BE2C (cell line): Measurements from ENCODE around the gene GNAQ.

Source experiments
- DNase-seq: peaks from one replicate; pipeline ENCODE4 v3.0.0-alpha.2; 2020
- H3K27me3 ChIP-seq: fragments of 250-450 bp; sonication (Bioruptor Pico); 2 replicates; pipeline ENCODE4 v1.5.1; 2020; ENCODE audit warnings: mild to moderate bottlenecking
- H3K36me3 ChIP-seq: fragments of 250-450 bp; sonication (Bioruptor Pico); 2 replicates; pipeline ENCODE4 v1.5.1; 2020; ENCODE audit warnings: mild to moderate bottlenecking
- H3K4me1 ChIP-seq: fragments of 250-450 bp; sonication (Bioruptor Pico); 2 replicates; pipeline ENCODE4 v1.5.1; 2020
- H3K4me3 ChIP-seq: 2 replicates; pipeline ENCODE4 v1.5.1; 2011; ENCODE audit warnings: low read depth, low read length
- H3K9me3 ChIP-seq: fragments of 250-450 bp; sonication (Bioruptor Pico); 2 replicates; pipeline ENCODE4 v1.5.1; 2020
- TF ChIP-seq, protein P1 (sequence below): IDR thresholded peaks from 2 replicates; pipeline ENCODE4 v1.5.1; 2012; ENCODE audit warnings: mild to moderate bottlenecking, low read depth, low read length

The GNAQ gene

GRCh38 chr9:77809552-77809951, 222.1 kb downstream of the GNAQ start:
- TF ChIP-seq, protein P1, sequence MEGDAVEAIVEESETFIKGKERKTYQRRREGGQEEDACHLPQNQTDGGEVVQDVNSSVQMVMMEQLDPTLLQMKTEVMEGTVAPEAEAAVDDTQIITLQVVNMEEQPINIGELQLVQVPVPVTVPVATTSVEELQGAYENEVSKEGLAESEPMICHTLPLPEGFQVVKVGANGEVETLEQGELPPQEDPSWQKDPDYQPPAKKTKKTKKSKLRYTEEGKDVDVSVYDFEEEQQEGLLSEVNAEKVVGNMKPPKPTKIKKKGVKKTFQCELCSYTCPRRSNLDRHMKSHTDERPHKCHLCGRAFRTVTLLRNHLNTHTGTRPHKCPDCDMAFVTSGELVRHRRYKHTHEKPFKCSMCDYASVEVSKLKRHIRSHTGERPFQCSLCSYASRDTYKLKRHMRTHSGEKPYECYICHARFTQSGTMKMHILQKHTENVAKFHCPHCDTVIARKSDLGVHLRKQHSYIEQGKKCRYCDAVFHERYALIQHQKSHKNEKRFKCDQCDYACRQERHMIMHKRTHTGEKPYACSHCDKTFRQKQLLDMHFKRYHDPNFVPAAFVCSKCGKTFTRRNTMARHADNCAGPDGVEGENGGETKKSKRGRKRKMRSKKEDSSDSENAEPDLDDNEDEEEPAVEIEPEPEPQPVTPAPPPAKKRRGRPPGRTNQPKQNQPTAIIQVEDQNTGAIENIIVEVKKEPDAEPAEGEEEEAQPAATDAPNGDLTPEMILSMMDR, result no peak
- Histone ChIP-seq H3K36me3 (peaks cover 11% of the 10 kb centered on the region), H3K27me3 (no peaks in the 10 kb centered on the region), H3K4me3 (no peak overlapping the region), H3K4me1 (peaks cover 6% of the 10 kb centered on the region), H3K9me3 (no peaks in the 10 kb centered on the region)
- no peak for DNase-seq

DNA sequence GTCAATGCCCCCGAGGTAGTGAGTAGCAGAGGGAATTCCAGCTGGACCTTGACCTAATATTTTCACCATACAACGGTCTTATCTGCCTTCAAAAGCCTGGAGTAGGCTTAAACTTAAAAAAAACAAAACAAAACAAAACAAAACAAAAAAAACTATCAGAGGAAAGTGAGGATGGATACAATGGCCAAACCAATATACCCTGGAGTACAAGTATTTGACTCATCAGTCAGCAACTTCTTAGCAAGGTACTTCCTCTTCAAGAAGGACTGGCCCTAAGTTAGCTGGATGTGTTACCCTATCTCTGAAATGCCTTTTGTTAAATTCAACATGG, 222.9 kb downstream of the GNAQ start:
- TF ChIP-seq, protein P1, result no peak
- H3K4me3 ChIP-seq, result no peak overlapping the region
- DNase-seq, result no peak

GRCh38 chr9:77807846-77808750, 223.5 kb downstream of the GNAQ start:
- Histone ChIP-seq H3K4me1 (peaks cover 6% of the 10 kb centered on the region; the same call in 1 of the 2 replicates), H3K4me3 (no peak overlapping the region), H3K36me3 (peaks cover 6% of the 10 kb centered on the region), H3K9me3 (no peaks in the 10 kb centered on the region), H3K27me3 (no peaks in the 10 kb centered on the region)
- no peak for DNase-seq
- TF ChIP-seq, protein P1, result no peak

More for the DNA sequence above, 222.9 kb downstream of the GNAQ start:
- Histone ChIP-seq H3K4me1 (peaks cover 6% of the 10 kb centered on the region; the same call in 1 of the 2 replicates), H3K36me3 (peaks cover 11% of the 10 kb centered on the region), H3K9me3 (no peaks in the 10 kb centered on the region), H3K27me3 (no peaks in the 10 kb centered on the region)

- TF ChIP-seq, protein P1, result no peak
- no peak for DNase-seq
- H3K9me3 ChIP-seq, result no peaks in the 10 kb centered on the region
- peaks cover 4% of the 10 kb centered on the region; the same call in 1 of the 2 replicates for H3K36me3 ChIP-seq
- H3K27me3 ChIP-seq, result no peaks in the 10 kb centered on the region
- peaks cover 6% of the 10 kb centered on the region; the same call in 1 of the 2 replicates for H3K4me1 ChIP-seq
- no peak overlapping the region for H3K4me3 ChIP-seq
Measured at GRCh38 chr9:77807281-77807683, 224.3 kb downstream of the GNAQ start.

DNA sequence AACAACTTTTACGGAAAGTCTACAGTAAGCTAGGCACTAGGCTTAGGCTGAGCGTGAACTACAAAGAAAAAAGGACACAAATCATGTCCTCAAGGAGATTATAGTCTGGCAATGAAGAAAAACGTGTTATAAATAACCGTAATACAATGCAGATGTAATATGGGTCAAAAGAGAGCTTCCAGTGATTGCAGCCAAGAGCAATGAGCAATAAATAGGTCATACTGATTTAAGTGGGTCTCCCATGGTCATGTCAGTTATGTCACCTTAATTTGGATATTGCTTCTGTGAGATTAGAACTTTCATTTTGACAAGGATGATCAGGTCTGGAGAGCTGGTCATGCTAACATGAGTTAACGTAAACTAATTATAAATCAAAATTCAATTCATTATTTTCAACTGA, 224.9 kb downstream of the GNAQ start:
- H3K27me3 ChIP-seq, result no peaks in the 10 kb centered on the region
- peaks cover 6% of the 10 kb centered on the region; the same call in 1 of the 2 replicates for H3K4me1 ChIP-seq
- no peak for DNase-seq
- H3K4me3 ChIP-seq, result no peak overlapping the region
- TF ChIP-seq, protein P1, result no peak
- H3K36me3 ChIP-seq, result peaks cover 4% of the 10 kb centered on the region; the same call in 1 of the 2 replicates
- no peaks in the 10 kb centered on the region for H3K9me3 ChIP-seq

- H3K4me3 ChIP-seq, result no peak overlapping the region
- H3K4me1 ChIP-seq, result peaks cover 6% of the 10 kb centered on the region; the same call in 1 of the 2 replicates
- peaks cover 4% of the 10 kb centered on the region; the same call in 1 of the 2 replicates for H3K36me3 ChIP-seq
- no peak for DNase-seq
- TF ChIP-seq, protein P1, result no peak
- H3K9me3 ChIP-seq, result no peaks in the 10 kb centered on the region
- H3K27me3 ChIP-seq, result no peaks in the 10 kb centered on the region
Measured at GRCh38 chr9:77805810-77806209, 225.8 kb downstream of the GNAQ start.
